Kidney glomerular epithelial cell (primary cell): ENCODE data around the gene LSR.

Source experiments
- DNase-seq: peaks from one replicate; lab custom pipeline; 2025; lab: John Stamatoyannopoulos, UW

The LSR gene

GRCh38 chr19:35247526-35248309 lies 1.1 kb upstream of the LSR start:
- peak; percentile 83 for DNase-seq

- DNase-seq = no peak
These were observed 495 bp downstream of the LSR start for GRCh38 chr19:35249146-35249847.

DNA sequence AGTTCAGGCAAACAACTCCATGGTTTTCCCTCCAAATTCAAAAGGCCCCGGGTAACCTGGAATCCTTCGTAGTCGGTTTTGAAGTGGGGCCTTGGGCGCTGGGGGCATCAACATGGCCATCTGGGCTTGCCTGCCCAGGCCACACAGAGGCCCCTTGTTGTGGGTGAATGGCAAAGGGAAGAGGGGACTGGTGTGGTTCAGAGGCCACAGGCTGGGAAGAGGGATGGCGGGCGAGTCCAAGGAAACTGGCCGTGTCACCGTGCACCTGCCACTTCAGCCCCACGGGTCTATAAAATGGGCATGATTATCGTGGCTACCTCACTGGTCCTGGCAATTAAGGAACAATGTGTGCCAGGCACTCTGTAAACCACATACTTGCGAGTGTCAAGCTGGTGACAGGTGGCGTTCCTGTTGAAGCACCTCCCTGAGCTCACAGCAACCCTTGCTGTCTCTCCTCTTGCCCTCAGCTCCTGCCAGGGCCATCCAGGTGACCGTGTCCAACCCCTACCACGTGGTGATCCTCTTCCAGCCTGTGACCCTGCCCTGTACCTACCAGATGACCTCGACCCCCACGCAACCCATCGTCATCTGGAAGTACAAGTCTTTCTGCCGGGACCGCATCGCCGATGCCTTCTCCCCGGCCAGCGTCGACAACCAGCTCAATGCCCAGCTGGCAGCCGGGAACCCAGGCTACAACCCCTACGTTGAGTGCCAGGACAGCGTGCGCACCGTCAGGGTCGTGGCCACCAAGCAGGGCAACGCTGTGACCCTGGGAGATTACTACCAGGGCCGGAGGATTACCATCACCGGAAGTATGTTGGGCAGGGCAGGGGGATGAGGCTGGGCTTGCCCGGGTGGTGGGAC lies 1.3 kb downstream of the LSR start:
- no peak for DNase-seq

DNA sequence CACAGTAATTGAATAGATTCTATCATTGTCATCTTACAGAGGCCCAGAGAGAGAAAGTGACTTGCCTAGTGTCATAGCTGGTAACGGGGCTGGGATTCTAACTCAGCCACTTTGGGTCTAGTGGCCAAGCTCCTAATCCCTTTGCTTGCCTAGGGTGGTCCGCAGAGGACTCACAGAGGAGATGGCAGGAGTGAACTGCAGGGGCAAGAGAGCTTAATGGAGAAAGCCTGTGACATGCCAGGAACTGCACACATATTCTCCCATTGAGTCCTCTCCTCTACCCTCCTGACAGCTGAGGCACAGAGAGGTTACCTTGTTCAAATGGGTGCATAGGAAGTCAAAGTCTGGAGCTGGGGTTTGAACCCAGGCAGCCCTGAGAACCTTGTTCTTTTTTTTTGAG lies 2.7 kb downstream of the LSR start:
- DNase-seq = no peak

DNA sequence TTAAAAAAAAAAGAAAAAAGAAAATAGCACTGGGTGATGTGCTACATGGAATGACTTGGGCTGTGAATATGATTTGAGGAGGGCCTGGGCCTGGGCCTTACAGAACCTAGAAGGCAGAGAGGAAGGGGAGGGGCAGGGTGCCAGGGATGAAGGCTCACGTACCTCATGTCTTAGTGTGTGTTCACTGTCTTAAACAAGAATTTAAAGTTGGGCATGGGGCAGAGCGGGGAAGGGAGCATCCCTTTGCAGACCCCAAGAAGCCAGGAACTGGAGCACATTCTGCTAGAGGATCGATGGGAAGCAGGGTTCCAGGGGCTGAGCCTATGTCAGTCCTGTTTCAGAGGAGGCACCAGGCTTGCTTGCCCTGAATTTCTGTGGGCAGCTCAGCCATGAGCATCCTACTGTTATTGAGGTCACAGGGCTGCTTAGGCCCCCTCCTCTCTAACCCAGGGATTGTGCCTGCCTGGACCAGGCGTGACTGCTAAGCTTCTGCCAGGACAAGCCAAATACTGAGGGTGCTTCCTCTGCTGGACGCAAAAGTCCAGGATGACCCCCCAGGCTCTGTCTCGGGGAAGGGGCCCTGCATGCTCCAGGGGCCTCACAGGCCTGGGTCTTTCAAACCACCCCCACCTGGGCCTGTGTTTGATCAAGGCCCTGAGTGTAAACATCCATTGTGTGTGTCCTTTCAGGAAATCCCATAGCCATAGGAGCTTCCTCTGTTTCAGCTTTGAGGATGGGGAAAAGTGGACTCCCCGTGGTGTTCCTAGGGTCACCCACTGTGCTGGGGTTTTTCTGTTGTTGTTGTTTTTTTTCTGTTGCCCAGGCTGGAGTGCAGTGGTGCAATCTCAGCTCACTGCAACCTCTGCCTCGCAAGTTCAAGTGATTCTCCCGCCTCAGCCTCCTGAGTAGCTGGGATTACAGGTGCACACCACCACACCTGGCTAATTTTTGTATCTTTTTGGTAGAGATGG lies 4.8 kb downstream of the LSR start:
- no peak for DNase-seq

GRCh38 chr19:35254341-35255297 lies 5.8 kb downstream of the LSR start:
- no peak for DNase-seq

GRCh38 chr19:35256566-35256965 lies 7.8 kb downstream of the LSR start:
- no peak for DNase-seq

- no peak for DNase-seq
These were observed 8.3 kb downstream of the LSR start for GRCh38 chr19:35257113-35257461.

DNA sequence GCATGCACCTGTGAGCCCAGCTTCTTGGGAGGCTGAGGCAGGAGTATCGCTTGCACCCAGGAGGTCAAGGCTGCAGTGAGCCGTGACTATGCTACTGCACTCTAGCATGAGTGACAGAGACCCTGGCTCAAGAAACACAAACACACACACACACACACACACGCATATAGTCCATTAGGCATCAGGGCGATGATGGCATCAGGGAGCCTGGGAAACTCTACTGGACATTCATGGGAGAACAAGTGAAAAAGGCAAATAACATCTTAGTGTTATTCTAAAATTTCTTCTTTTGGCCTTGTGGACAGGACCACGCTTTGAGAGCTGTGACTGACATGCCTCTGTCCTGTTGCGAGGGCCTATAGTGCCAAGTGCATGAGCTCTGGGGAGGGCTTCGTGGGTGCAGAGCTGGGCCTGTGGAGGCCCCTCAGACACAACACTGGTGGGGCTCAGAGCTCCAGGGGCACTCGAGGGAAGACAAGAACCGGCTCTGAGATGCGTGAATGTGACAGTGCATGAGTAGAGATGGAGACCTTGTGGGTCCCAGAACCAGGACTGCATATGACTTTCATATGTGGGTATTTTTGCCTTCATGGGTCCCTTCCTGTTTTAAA lies 12.0 kb downstream of the LSR start:
- no peak for DNase-seq

DNA sequence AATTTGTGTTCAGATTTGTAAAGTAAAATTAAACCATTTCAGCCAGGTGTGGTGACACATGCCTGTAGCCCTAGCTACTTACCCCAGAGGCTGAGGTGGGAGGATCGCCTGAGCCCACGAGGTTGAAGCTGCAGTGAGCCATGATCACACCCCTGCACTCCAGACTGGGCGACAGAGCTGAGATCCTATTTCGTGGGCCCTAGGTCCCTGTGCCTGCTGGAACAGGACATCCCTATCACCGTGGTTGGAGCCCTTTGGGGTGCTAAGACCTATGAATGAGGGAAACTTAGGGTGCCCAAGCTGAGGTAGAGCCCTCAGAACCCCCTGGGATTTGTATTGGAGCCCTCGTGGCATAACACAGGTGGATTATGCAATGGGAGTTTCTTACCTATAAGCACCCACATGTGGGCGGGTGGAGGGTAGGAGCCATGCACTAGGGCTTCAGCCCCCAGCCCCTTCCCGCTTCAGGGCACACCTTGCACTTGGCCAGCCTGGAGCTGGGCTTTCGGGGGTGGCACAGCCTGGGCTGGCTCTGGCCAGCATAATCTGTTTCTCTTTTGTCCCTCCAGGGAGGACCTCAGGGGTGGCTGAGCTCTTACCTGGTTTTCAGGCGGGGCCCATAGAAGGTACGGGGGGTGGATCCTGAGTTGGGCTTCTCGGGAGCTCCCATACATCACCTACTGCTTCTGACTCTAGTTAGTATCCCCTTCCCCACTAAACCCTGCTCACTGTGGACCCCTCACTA lies 12.7 kb downstream of the LSR start:
- no peak for DNase-seq

GRCh38 chr19:35262101-35262761 lies 13.4 kb downstream of the LSR start:
- DNase-seq = no peak

DNA sequence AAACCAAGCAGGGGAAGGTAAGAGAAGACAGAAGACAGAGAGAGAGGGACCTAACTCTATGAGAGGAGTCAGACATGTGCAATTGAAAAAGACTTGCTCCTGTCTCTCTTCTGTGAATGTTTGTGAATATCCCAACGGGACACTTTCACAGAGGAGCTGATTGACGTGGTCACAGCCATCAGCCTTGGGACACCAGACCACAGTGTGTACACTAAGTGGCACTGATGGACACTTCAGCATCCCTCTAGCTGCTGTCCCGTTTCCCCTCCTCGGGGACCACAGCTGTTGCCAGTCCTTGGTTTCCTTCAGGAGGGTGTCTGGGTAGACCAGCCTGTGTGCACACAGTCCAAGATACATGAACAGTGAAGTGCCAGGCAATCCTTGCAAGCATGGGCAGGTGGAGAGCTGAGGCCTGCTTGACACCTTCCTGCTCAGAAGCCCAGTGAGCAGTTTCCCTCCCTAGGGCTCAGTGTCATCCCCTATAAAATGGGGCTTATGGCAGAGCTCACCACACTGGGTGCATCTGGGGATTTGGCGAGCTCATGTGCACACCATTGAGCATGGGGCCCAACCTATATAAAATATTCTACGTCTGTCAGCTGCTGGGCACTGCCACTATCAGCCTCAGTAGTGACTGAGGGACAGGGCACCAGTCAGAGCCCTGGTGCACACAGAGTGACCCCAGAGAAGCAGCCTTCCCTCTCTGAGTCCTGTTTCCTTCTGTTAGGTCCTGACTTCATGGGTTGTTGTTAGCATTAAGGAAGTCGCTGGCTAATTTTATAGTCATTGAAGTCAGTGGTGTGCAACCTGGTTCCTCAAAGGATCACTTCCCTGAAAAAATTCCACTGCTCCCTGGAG lies 15.7 kb downstream of the LSR start:
- no peak for DNase-seq

- DNase-seq = no peak
These were observed 16.5 kb downstream of the LSR start for GRCh38 chr19:35265126-35265899.

DNA sequence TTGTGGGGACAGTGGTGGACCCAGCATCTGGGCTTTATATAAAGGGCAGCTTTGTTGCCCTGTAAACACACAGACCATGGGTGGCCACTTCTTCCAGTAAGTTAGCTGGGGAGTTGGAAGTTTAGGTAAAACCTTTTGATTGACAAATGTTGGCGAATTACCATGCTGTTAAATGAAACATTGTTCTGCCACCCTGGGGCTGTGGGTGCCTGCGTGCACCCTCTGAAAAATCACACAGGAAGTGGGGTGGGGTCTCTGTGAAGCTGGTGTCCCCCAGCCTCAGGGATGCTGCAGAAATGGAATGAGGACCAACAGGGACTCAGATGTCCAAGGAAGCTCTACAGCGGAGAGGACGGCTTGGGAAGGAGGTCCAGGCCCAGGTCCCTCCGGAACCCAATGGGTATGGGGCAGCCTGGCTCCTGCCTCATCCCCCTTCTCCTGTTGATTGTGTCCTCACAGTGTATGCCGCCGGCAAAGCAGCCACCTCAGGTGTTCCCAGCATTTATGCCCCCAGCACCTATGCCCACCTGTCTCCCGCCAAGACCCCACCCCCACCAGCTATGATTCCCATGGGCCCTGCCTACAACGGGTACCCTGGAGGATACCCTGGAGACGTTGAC lies 17.2 kb downstream of the LSR start:
- DNase-seq = no peak

- DNase-seq = no peak
These were observed 17.9 kb downstream of the LSR start for GRCh38 chr19:35266520-35267352.
